H9 (cell line): ENCODE data around the gene MYMK. TPM values are rescaled to one million over a fixed set of nuclear protein-coding genes. Genes with fewer than 3 reads are reported as not detected.

ENCODE experiments used
- DNase-seq: peaks from one replicate; pipeline ENCODE4 v3.0.0-alpha.2; 2017
- H2AFZ ChIP-seq: one replicate; pipeline ENCODE4 v1.6.1; 2013; ENCODE audit warnings: mild to moderate bottlenecking, low read length, control low read depth, moderate library complexity
- H2AK5ac ChIP-seq: 2 replicates; pipeline ENCODE4 v1.6.1; 2013; ENCODE audit warnings: low read length, control low read depth, mixed read lengths; ENCODE audit not compliant: insufficient read length
- H2BK120ac ChIP-seq: one replicate; pipeline ENCODE4 v1.6.1; 2013; ENCODE audit warnings: low read depth, mild to moderate bottlenecking, low read length, control low read depth, inconsistent platforms; ENCODE audit not compliant: poor library complexity, severe bottlenecking
- H2BK12ac ChIP-seq: 2 replicates; pipeline ENCODE4 v1.6.1; 2013; ENCODE audit warnings: low read length, control low read depth, mixed read lengths, low read depth; ENCODE audit not compliant: insufficient read length
- H2BK15ac ChIP-seq: 2 replicates; pipeline ENCODE4 v1.6.1; 2013; ENCODE audit warnings: low read depth, low read length, control low read depth
- H2BK20ac ChIP-seq: one replicate; pipeline ENCODE4 v1.6.1; 2013; ENCODE audit warnings: low read depth, mild to moderate bottlenecking, low read length, control low read depth, inconsistent platforms; ENCODE audit not compliant: poor library complexity, severe bottlenecking
- H2BK5ac ChIP-seq: 2 replicates; pipeline ENCODE4 v1.6.1; 2013; ENCODE audit warnings: low read length, control low read depth, mixed read lengths; ENCODE audit not compliant: insufficient read length
- H3K14ac ChIP-seq: 2 replicates; pipeline ENCODE4 v1.6.1; 2013; ENCODE audit warnings: low read length, control low read depth; ENCODE audit not compliant: insufficient read depth
- H3K18ac ChIP-seq: 2 replicates; pipeline ENCODE4 v1.6.1; 2013; ENCODE audit warnings: low read depth, mild to moderate bottlenecking, mixed read lengths, low read length, control low read depth; ENCODE audit not compliant: insufficient read length
- H3K23ac ChIP-seq: 2 replicates; pipeline ENCODE4 v1.6.1; 2013; ENCODE audit warnings: low read length, control low read depth, mixed read lengths, low read depth; ENCODE audit not compliant: insufficient read length
- H3K23me2 ChIP-seq: 2 replicates; pipeline ENCODE4 v1.6.1; 2013; ENCODE audit warnings: low read depth, mild to moderate bottlenecking, mixed read lengths, low read length, control low read depth; ENCODE audit not compliant: insufficient read length, poor library complexity, severe bottlenecking
- H3K27ac ChIP-seq: 2 replicates; pipeline ENCODE4 v1.5.1; 2013; ENCODE audit warnings: low read length, control low read depth, mixed read lengths, low read depth; ENCODE audit not compliant: insufficient read length
- H3K27me3 ChIP-seq: 2 replicates; pipeline ENCODE4 v1.6.1; 2013; ENCODE audit warnings: low read length, control low read depth, inconsistent platforms; ENCODE audit not compliant: insufficient read depth
- H3K4ac ChIP-seq: 2 replicates; pipeline ENCODE4 v1.6.1; 2013; ENCODE audit warnings: low read depth, mild to moderate bottlenecking, control low read depth, inconsistent platforms, low read length, moderate library complexity
- H3K4me1 ChIP-seq: 2 replicates; pipeline ENCODE4 v1.6.1; 2013; ENCODE audit warnings: low read length, control low read depth, inconsistent platforms; ENCODE audit not compliant: insufficient read depth
- H3K4me2 ChIP-seq: 2 replicates; pipeline ENCODE4 v1.6.1; 2013; ENCODE audit warnings: low read length, control low read depth, mixed read lengths; ENCODE audit not compliant: insufficient read length, insufficient read depth
- H3K56ac ChIP-seq: 2 replicates; pipeline ENCODE4 v1.6.1; 2013; ENCODE audit warnings: low read depth, mild to moderate bottlenecking, mixed read lengths, low read length, control low read depth; ENCODE audit not compliant: insufficient read length
- H3K79me1 ChIP-seq: 2 replicates; pipeline ENCODE4 v1.6.1; 2013; ENCODE audit warnings: low read depth, mild to moderate bottlenecking, moderate library complexity, low read length, control low read depth, inconsistent platforms; ENCODE audit not compliant: insufficient read depth, poor library complexity, severe bottlenecking
- H3K79me2 ChIP-seq: 2 replicates; pipeline ENCODE4 v1.6.1; 2013; ENCODE audit warnings: low read length, control low read depth, inconsistent platforms; ENCODE audit not compliant: insufficient read depth
- H3K9ac ChIP-seq: 2 replicates; pipeline ENCODE4 v1.6.1; 2013; ENCODE audit warnings: low read length, control low read depth, mixed read lengths; ENCODE audit not compliant: insufficient read length; ENCODE audit errors: extremely low read depth
- H3K9me3 ChIP-seq: one replicate; pipeline ENCODE4 v1.6.1; 2013; ENCODE audit warnings: low read depth, low read length, inconsistent platforms; ENCODE audit not compliant: control insufficient read depth
- H3T11ph ChIP-seq: one replicate; pipeline ENCODE4 v1.6.1; 2013; ENCODE audit warnings: mild to moderate bottlenecking, low read length, control low read depth, inconsistent platforms
- H4K20me1 ChIP-seq: one replicate; pipeline ENCODE4 v1.6.1; 2013; ENCODE audit not compliant: control insufficient read depth, insufficient read length, insufficient read depth
- H4K5ac ChIP-seq: 2 replicates; pipeline ENCODE4 v1.6.1; 2013; ENCODE audit warnings: low read depth, mild to moderate bottlenecking, mixed read lengths, low read length, control low read depth; ENCODE audit not compliant: insufficient read length
- H4K8ac ChIP-seq: replicated peaks from 2 replicates; pipeline ENCODE4 v1.6.1; 2013; ENCODE audit warnings: low read length, control low read depth, mixed read lengths, low read depth; ENCODE audit not compliant: insufficient read length
- H4K91ac ChIP-seq: 2 replicates; pipeline ENCODE4 v1.6.1; 2013; ENCODE audit warnings: low read depth, mild to moderate bottlenecking, moderate library complexity, mixed read lengths, low read length, control low read depth; ENCODE audit not compliant: insufficient read length
- H3K27ac Mint-ChIP-seq, 3 experiments: 2 replicates in 2 of 3; 3 replicates in 1 of 3; pipeline ENCODE4 v1.8.0; 2020 to 2021; ENCODE audit warnings: mixed read lengths in 3 of 3, mild to moderate bottlenecking in 1 of 3, moderate library complexity in 1 of 3
- H3K27me3 Mint-ChIP-seq: 2 replicates; pipeline ENCODE4 v1.8.0; 2021; ENCODE audit warnings: low read depth, mild to moderate bottlenecking, moderate library complexity, mixed read lengths
- H3K36me3 Mint-ChIP-seq, 3 experiments: 2 replicates in 2 of 3; 3 replicates in 1 of 3; pipeline ENCODE4 v1.8.0; 2020 to 2021; ENCODE audit warnings: low read depth in 3 of 3, mixed read lengths in 3 of 3; ENCODE audit not compliant: insufficient read depth in 1 of 3
- H3K4me1 Mint-ChIP-seq, 2 experiments: 2 replicates each; pipeline ENCODE4 v1.8.0; 2020; ENCODE audit warnings: mixed read lengths in 2 of 2
- H3K4me3 Mint-ChIP-seq, 2 experiments: 2 replicates in 1 of 2; 3 replicates in 1 of 2; pipeline ENCODE4 v1.8.0; 2020 to 2021; ENCODE audit warnings: mild to moderate bottlenecking in 2 of 2, mixed read lengths in 2 of 2, moderate library complexity in 1 of 2
- H3K9me3 Mint-ChIP-seq, 2 experiments: 2 replicates in 1 of 2; 3 replicates in 1 of 2; pipeline ENCODE4 v1.8.0; 2020; ENCODE audit warnings: mild to moderate bottlenecking in 2 of 2, mixed read lengths in 2 of 2, moderate library complexity in 1 of 2
- WGBS: extraction: QIAGEN DNeasy Blood & Tissue Kit; methylation state at CpG from one replicate; pipeline ENCODE4 v1.1.7; 2013; ENCODE audit warnings: missing lambda C conversion rate, low lambda C conversion rate, mixed read lengths; ENCODE audit not compliant: insufficient read length; ENCODE audit errors: extremely low coverage; 5-methylcytosine and 5-hydroxymethylcytosine counted together
- total RNA-seq: library from RNA; stranded (reverse); gene quantifications from 2 replicates; pipeline ENCODE4 v1.2.1, GENCODE V29; 2021
- TF ChIP-seq, protein P1 (sequence below): fragments of 200-600 bp; sonication (generic); conservative IDR thresholded peaks from 3 replicates; pipeline ENCODE4 v1.8.0; 2021; ENCODE audit warnings: antibody characterized with exemption, mild to moderate bottlenecking

Gene MYMK
- total RNA-seq, 1 experiment from 2014 or later = not detected

DNA sequence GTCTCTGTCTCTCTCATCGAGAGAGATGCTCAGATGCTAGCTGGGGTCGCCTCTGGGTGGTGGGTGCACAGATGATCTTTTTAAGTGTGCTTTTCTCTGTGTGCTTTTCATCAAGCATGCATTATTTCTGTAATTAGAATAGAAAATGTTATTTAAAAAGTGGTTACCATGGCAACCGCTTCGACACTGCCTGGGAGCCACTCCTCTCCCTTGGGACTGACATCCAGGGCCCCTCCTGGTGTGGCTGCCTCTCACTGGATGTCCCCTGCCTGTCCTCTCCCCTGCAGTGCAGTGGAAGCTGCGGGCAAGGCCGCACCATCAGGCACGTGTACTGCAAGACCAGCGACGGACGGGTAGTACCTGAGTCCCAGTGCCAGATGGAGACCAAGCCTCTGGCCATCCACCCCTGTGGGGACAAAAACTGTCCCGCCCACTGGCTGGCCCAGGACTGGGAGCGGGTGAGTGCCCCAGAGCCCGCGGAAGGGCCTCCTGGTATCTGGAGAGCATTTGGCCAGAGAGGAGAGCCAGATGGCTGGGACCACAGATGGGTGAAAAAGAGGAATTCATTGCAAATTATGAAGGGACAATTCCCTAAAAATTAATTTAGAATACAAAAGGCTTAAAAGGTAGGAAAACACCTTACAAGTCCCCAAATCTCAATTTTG, 44.5 kb upstream of the MYMK start:
- TF ChIP-seq, protein P1, sequence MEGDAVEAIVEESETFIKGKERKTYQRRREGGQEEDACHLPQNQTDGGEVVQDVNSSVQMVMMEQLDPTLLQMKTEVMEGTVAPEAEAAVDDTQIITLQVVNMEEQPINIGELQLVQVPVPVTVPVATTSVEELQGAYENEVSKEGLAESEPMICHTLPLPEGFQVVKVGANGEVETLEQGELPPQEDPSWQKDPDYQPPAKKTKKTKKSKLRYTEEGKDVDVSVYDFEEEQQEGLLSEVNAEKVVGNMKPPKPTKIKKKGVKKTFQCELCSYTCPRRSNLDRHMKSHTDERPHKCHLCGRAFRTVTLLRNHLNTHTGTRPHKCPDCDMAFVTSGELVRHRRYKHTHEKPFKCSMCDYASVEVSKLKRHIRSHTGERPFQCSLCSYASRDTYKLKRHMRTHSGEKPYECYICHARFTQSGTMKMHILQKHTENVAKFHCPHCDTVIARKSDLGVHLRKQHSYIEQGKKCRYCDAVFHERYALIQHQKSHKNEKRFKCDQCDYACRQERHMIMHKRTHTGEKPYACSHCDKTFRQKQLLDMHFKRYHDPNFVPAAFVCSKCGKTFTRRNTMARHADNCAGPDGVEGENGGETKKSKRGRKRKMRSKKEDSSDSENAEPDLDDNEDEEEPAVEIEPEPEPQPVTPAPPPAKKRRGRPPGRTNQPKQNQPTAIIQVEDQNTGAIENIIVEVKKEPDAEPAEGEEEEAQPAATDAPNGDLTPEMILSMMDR = no peak
- no CpG with 5 or more reads among the region's 14 CpGs for WGBS
- H2BK12ac ChIP-seq = no peak overlapping the region
- no peak overlapping the region for H3K14ac ChIP-seq
- H3K79me2 ChIP-seq = no peaks in the 10 kb centered on the region
- H3K4ac ChIP-seq = no peak overlapping the region
- H3K23ac ChIP-seq = no peak overlapping the region
- H3K27ac ChIP-seq = no peak overlapping the region
- no peak overlapping the region for H4K5ac ChIP-seq
- H3K4me1 ChIP-seq = no peaks in the 10 kb centered on the region
- H3K27me3 ChIP-seq = no peaks in the 10 kb centered on the region
- H3K36me3 Mint-ChIP-seq = no peaks in the 10 kb centered on the region; a peak in 1 of 7 replicates
- H3K27me3 Mint-ChIP-seq = peaks cover 5% of the 10 kb centered on the region
- H3K9ac ChIP-seq = no peak overlapping the region
- H3K27ac Mint-ChIP-seq = no peak overlapping the region
- H3K4me3 Mint-ChIP-seq = no peak overlapping the region
- H4K8ac ChIP-seq = no peak overlapping the region
- H3K23me2 ChIP-seq = no peaks in the 10 kb centered on the region
- H2AFZ ChIP-seq = no peak overlapping the region
- no peak overlapping the region for H3K18ac ChIP-seq
- no peak overlapping the region for H2BK20ac ChIP-seq
- H3K4me2 ChIP-seq = no peak overlapping the region
- H3T11ph ChIP-seq = no peak overlapping the region
- no peaks in the 10 kb centered on the region for H3K9me3 Mint-ChIP-seq
- no peaks in the 10 kb centered on the region for H3K79me1 ChIP-seq
- no peak overlapping the region for H2AK5ac ChIP-seq
- 0 out of 4 replicates have a peak, but pooled peaks cover 0 to 9% of the 10 kb centered on the region in 2 experiments for H3K4me1 Mint-ChIP-seq
- DNase-seq = no peak
- H2BK120ac ChIP-seq = no peak overlapping the region
- H3K9me3 ChIP-seq = no peaks in the 10 kb centered on the region
- H4K91ac ChIP-seq = no peak overlapping the region
- H2BK15ac ChIP-seq = no peak overlapping the region
- H4K20me1 ChIP-seq = no peaks in the 10 kb centered on the region
- H2BK5ac ChIP-seq = no peak overlapping the region
- no peak overlapping the region for H3K56ac ChIP-seq
